H1 (cell line): ENCODE results near the gene CES4A. TPM values are rescaled to one million over a fixed set of nuclear protein-coding genes. Genes with fewer than 3 reads are reported as not detected.

Experiments
- EZH2 ChIP-seq: fragments of 200-600 bp; sonication (generic); IDR thresholded peaks from 2 replicates; pipeline ENCODE4 v1.7.1; 2012; ENCODE audit warnings: low read depth, mild to moderate bottlenecking, moderate library complexity, low read length, inconsistent platforms; ENCODE audit not compliant: severe bottlenecking
- FOSL1 ChIP-seq: IDR thresholded peaks from 2 replicates; pipeline ENCODE4 v1.6.1; 2011; ENCODE audit warnings: mild to moderate bottlenecking, low read depth, low read length, moderate library complexity; ENCODE audit not compliant: insufficient read depth
- HDAC2 ChIP-seq, 2 experiments: fragments of 300-600 bp in 1 of 2; sonication (generic) in 1 of 2; IDR thresholded peaks; 2 replicates each; pipeline ENCODE4 v1.6.1; 2011 to 2012; ENCODE audit warnings: low read depth in 2 of 2, low read length in 2 of 2, mild to moderate bottlenecking in 2 of 2, moderate library complexity in 2 of 2, borderline replicate concordance in 1 of 2, inconsistent platforms in 1 of 2
- HDAC6 ChIP-seq: IDR thresholded peaks from one replicate; pipeline ENCODE4 v1.7.1; 2012; ENCODE audit warnings: low read depth, mild to moderate bottlenecking, inconsistent platforms, low read length, moderate library complexity
- NANOG ChIP-seq: IDR thresholded peaks from 2 replicates; pipeline ENCODE4 v1.6.1; 2011; ENCODE audit warnings: low read length, low read depth, mild to moderate bottlenecking, inconsistent platforms; ENCODE audit not compliant: insufficient read depth, poor library complexity, severe bottlenecking
- POU5F1 ChIP-seq: IDR thresholded peaks from 2 replicates; pipeline ENCODE4 v1.6.1; 2011; ENCODE audit warnings: low read depth, mild to moderate bottlenecking, low read length, moderate library complexity
- SIX5 ChIP-seq: IDR thresholded peaks from 2 replicates; pipeline ENCODE4 v1.6.1; 2011; ENCODE audit warnings: mild to moderate bottlenecking, low read depth, low read length
- TEAD4 ChIP-seq: IDR thresholded peaks from 2 replicates; pipeline ENCODE4 v1.6.1; 2012; ENCODE audit warnings: low read depth, low read length, inconsistent platforms, mixed read lengths
- polyA plus RNA-seq, 7 experiments: library from polyadenylated mRNA; depleted of rRNA in 3 of 7; stranded (reverse) in 5 of 7; unstranded in 2 of 7; fragments of >200 nt in 5 of 7; fragments of 200-250 nt in 2 of 7; gene quantifications; 1 replicate in 5 of 7; 2 replicates in 1 of 7; 4 replicates in 1 of 7; pipeline versions ENCODE4 v1.2.1 to v1.2.3, GENCODE V29; 2011 to 2013; ENCODE audit warnings: missing spikeins in 2 of 7, mixed read lengths in 2 of 7
- total RNA-seq: library from RNA; stranded (reverse); fragmentation: NEBNext Ultra II Directional; extraction: Animal tissue kit (Norgen Biotek cat#: 25700); gene quantifications from 2 replicates; pipeline ENCODE4 v1.2.1, GENCODE V29; 2021
- TF ChIP-seq, protein P1 (sequence below): fragments of 300-600 bp; sonication (generic); IDR thresholded peaks from 2 replicates; pipeline ENCODE4 v1.7.1; 2012; ENCODE audit warnings: low read length, moderate library complexity, mild to moderate bottlenecking, inconsistent platforms; ENCODE audit not compliant: insufficient replicate concordance
- TF ChIP-seq, protein P2 (sequence below): IDR thresholded peaks from 2 replicates; pipeline ENCODE4 v1.6.1; 2011; ENCODE audit warnings: low read length, improper control_type of control experiment

CES4A gene
- total and polyA plus RNA-seq, 2 of the 8 experiments (the other 6 are each of a cell fraction or from before 2014, with no cell fraction given) = 0.93 to 1.5 TPM

DNA sequence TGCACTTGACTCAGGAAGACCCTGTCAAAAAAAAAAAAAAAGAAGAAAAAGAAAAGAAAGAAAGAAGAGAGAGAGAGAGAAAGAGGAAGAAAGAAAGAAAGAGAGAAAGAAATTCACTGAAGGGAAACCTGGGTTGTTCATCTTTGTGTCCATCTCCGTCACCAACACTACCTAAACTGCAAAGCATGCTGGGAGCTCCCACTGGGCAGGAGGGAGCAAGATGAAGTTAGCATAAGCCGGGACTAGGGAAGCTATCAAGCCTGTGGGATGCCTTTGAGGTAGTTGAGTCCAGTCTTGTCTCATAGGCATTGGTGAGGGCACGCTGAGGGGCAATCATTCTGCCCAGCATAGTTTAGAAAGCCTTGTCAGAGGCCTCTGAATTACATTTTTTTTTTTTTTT lies 32.9 kb downstream of the CES4A start (continued):
- TF ChIP-seq, protein P1, sequence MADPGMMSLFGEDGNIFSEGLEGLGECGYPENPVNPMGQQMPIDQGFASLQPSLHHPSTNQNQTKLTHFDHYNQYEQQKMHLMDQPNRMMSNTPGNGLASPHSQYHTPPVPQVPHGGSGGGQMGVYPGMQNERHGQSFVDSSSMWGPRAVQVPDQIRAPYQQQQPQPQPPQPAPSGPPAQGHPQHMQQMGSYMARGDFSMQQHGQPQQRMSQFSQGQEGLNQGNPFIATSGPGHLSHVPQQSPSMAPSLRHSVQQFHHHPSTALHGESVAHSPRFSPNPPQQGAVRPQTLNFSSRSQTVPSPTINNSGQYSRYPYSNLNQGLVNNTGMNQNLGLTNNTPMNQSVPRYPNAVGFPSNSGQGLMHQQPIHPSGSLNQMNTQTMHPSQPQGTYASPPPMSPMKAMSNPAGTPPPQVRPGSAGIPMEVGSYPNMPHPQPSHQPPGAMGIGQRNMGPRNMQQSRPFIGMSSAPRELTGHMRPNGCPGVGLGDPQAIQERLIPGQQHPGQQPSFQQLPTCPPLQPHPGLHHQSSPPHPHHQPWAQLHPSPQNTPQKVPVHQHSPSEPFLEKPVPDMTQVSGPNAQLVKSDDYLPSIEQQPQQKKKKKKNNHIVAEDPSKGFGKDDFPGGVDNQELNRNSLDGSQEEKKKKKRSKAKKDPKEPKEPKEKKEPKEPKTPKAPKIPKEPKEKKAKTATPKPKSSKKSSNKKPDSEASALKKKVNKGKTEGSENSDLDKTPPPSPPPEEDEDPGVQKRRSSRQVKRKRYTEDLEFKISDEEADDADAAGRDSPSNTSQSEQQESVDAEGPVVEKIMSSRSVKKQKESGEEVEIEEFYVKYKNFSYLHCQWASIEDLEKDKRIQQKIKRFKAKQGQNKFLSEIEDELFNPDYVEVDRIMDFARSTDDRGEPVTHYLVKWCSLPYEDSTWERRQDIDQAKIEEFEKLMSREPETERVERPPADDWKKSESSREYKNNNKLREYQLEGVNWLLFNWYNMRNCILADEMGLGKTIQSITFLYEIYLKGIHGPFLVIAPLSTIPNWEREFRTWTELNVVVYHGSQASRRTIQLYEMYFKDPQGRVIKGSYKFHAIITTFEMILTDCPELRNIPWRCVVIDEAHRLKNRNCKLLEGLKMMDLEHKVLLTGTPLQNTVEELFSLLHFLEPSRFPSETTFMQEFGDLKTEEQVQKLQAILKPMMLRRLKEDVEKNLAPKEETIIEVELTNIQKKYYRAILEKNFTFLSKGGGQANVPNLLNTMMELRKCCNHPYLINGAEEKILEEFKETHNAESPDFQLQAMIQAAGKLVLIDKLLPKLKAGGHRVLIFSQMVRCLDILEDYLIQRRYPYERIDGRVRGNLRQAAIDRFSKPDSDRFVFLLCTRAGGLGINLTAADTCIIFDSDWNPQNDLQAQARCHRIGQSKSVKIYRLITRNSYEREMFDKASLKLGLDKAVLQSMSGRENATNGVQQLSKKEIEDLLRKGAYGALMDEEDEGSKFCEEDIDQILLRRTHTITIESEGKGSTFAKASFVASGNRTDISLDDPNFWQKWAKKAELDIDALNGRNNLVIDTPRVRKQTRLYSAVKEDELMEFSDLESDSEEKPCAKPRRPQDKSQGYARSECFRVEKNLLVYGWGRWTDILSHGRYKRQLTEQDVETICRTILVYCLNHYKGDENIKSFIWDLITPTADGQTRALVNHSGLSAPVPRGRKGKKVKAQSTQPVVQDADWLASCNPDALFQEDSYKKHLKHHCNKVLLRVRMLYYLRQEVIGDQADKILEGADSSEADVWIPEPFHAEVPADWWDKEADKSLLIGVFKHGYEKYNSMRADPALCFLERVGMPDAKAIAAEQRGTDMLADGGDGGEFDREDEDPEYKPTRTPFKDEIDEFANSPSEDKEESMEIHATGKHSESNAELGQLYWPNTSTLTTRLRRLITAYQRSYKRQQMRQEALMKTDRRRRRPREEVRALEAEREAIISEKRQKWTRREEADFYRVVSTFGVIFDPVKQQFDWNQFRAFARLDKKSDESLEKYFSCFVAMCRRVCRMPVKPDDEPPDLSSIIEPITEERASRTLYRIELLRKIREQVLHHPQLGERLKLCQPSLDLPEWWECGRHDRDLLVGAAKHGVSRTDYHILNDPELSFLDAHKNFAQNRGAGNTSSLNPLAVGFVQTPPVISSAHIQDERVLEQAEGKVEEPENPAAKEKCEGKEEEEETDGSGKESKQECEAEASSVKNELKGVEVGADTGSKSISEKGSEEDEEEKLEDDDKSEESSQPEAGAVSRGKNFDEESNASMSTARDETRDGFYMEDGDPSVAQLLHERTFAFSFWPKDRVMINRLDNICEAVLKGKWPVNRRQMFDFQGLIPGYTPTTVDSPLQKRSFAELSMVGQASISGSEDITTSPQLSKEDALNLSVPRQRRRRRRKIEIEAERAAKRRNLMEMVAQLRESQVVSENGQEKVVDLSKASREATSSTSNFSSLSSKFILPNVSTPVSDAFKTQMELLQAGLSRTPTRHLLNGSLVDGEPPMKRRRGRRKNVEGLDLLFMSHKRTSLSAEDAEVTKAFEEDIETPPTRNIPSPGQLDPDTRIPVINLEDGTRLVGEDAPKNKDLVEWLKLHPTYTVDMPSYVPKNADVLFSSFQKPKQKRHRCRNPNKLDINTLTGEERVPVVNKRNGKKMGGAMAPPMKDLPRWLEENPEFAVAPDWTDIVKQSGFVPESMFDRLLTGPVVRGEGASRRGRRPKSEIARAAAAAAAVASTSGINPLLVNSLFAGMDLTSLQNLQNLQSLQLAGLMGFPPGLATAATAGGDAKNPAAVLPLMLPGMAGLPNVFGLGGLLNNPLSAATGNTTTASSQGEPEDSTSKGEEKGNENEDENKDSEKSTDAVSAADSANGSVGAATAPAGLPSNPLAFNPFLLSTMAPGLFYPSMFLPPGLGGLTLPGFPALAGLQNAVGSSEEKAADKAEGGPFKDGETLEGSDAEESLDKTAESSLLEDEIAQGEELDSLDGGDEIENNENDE = no peak
- no peak for TF ChIP-seq SIX5
- TF ChIP-seq, protein P2, sequence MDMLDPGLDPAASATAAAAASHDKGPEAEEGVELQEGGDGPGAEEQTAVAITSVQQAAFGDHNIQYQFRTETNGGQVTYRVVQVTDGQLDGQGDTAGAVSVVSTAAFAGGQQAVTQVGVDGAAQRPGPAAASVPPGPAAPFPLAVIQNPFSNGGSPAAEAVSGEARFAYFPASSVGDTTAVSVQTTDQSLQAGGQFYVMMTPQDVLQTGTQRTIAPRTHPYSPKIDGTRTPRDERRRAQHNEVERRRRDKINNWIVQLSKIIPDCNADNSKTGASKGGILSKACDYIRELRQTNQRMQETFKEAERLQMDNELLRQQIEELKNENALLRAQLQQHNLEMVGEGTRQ = no peak
- no peak for TF ChIP-seq EZH2
- TF ChIP-seq FOSL1 = no peak
- no peak for TF ChIP-seq HDAC6
- no peak for TF ChIP-seq TEAD4
- no peak for TF ChIP-seq HDAC2 (IDR thresholded peaks at IDR 0.05; ENCODE audit: borderline replicate concordance in 1 of 2, low read depth in 2 of 2, low read length in 2 of 2)
- TF ChIP-seq NANOG = no peak
- no peak for TF ChIP-seq POU5F1
